ENCODE data around the gene KIFC3.

DNA sequence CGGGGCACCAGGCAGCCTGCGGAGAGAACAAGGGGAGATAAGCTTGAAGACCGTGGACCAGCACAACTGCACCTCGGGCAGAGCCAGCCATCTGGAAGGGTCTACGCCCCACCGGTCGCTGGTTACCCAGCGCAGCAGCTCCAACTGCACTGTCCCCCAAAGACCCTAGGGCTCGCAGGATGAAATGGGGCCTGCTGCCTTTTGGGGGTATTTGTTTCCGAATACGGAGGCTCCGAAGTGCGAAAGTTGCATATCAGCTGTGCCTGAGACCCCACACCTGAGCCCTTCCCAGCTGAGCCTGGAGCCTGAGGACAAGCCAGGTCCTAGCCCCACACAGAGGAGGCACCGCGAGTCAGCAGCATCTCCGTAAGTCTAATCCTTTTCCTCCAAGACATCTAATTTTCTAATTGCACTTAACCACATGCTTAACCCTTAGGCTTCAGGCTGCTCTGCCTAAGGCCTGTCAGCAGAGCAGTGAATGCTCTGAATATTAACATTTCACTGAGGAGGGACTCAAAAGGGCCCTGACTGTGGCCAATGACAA, 4.0 kb downstream of the KIFC3 start:
- TF ChIP-seq CTCF (IDR thresholded peaks at IDR 0.05): no peak
- no peak for TF ChIP-seq POLR2A (IDR thresholded peaks at IDR 0.05; ENCODE audit: low read depth)
- TF ChIP-seq POLR2AphosphoS5 (IDR thresholded peaks at IDR 0.05): no peak
